OCI-LY3 (cell line): Measurements from ENCODE around the gene CRYBG1.

Source experiments
- EZH2phosphoT487 ChIP-seq: fragments of 200-600 bp; shearing (Covaris generic); IDR thresholded peaks from 2 replicates; pipeline ENCODE4 v1.6.1; 2018; ENCODE audit warnings: antibody characterized with exemption, mixed run types, low read depth
- TF ChIP-seq, protein P1 (sequence below): fragments of 200-600, 300-600 bp; sonication (generic); IDR thresholded peaks from 2 replicates; pipeline ENCODE4 v1.5.1; 2014; ENCODE audit warnings: antibody characterized with exemption, low read length, low read depth

- TF ChIP-seq, protein P1, sequence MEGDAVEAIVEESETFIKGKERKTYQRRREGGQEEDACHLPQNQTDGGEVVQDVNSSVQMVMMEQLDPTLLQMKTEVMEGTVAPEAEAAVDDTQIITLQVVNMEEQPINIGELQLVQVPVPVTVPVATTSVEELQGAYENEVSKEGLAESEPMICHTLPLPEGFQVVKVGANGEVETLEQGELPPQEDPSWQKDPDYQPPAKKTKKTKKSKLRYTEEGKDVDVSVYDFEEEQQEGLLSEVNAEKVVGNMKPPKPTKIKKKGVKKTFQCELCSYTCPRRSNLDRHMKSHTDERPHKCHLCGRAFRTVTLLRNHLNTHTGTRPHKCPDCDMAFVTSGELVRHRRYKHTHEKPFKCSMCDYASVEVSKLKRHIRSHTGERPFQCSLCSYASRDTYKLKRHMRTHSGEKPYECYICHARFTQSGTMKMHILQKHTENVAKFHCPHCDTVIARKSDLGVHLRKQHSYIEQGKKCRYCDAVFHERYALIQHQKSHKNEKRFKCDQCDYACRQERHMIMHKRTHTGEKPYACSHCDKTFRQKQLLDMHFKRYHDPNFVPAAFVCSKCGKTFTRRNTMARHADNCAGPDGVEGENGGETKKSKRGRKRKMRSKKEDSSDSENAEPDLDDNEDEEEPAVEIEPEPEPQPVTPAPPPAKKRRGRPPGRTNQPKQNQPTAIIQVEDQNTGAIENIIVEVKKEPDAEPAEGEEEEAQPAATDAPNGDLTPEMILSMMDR: no peak
- TF ChIP-seq EZH2phosphoT487: no peak
These were observed 108.4 kb downstream of the CRYBG1 start for GRCh38 chr6:106468935-106469334.
